Common myeloid progenitor, CD34-positive (primary cell): ENCODE data around the gene FAM83E.
"Not testable (repeated sequence)": the region's sequence is repeated elsewhere in the genome, so short reads cannot be mapped to it uniquely, and the experiment has no call there.

Experiments used
- CTCF ChIA-PET: fragments of 350-600 bp; sonication (Branson Sonifier 250); formaldehyde crosslinking; loops from one replicate; lab custom pipeline; 2021; ENCODE audit warnings: antibody characterized with exemption; lab: Charles Lee
- POLR2A ChIA-PET: fragments of 350-600 bp; sonication (Branson Sonifier 250); formaldehyde crosslinking; loops from one replicate; lab custom pipeline; 2021; ENCODE audit warnings: antibody characterized with exemption; lab: Charles Lee
- DNase-seq, 3 donors: peaks; one replicate each; pipeline versions ENCODE4 v3.0.0 to v3.0.0-alpha.2; 2013
- H3K27ac ChIP-seq, 2 experiments: 1 replicate in 1 of 2; 2 replicates in 1 of 2; pipeline ENCODE4 v1.7.0; 2013; ENCODE audit warnings: inconsistent platforms in 2 of 2, low read length in 2 of 2, mild to moderate bottlenecking in 2 of 2, low read depth in 1 of 2, moderate library complexity in 1 of 2; ENCODE audit not compliant: severe bottlenecking in 2 of 2, insufficient read depth in 1 of 2, poor library complexity in 1 of 2
- H3K27me3 ChIP-seq, 5 experiments: replicated peaks in 2 of 5; 1 replicate in 3 of 5; 2 replicates in 2 of 5; pipeline versions ENCODE4 v1.6.1 to v1.7.0; 2013; ENCODE audit warnings: low read length in 4 of 5, mild to moderate bottlenecking in 2 of 5, moderate library complexity in 2 of 5, inconsistent platforms in 1 of 5; ENCODE audit not compliant: insufficient read depth in 5 of 5, control insufficient read depth in 4 of 5
- H3K36me3 ChIP-seq, 4 experiments: 1 replicate in 2 of 4; 2 replicates in 2 of 4; pipeline versions ENCODE4 v1.6.1 to v1.7.0; 2013; ENCODE audit warnings: low read length in 3 of 4, control low read depth in 1 of 4, mild to moderate bottlenecking in 1 of 4; ENCODE audit not compliant: control insufficient read depth in 4 of 4, insufficient read depth in 4 of 4
- H3K4me1 ChIP-seq, 4 experiments: 1 replicate in 3 of 4; 2 replicates in 1 of 4; pipeline versions ENCODE4 v1.6.1 to v1.7.1; 2013; ENCODE audit warnings: low read length in 3 of 4, mild to moderate bottlenecking in 3 of 4, control low read depth in 1 of 4, inconsistent platforms in 1 of 4, moderate library complexity in 1 of 4; ENCODE audit not compliant: control insufficient read depth in 4 of 4, insufficient read depth in 4 of 4; ENCODE audit errors: control extremely low read depth in 1 of 4
- H3K4me3 ChIP-seq, 7 experiments: 1 replicate in 4 of 7; 2 replicates in 3 of 7; pipeline versions ENCODE4 v1.5.1 to v1.7.0; 2013; ENCODE audit warnings: mild to moderate bottlenecking in 7 of 7, low read length in 6 of 7, moderate library complexity in 6 of 7, inconsistent platforms in 2 of 7, low read depth in 2 of 7, control low read depth in 1 of 7; ENCODE audit not compliant: insufficient read depth in 4 of 7, control insufficient read depth in 1 of 7; ENCODE audit errors: extremely low read depth in 1 of 7
- H3K9me3 ChIP-seq, 5 experiments: 1 replicate in 4 of 5; 2 replicates in 1 of 5; pipeline versions ENCODE4 v1.6.1 to v1.7.1; 2013; ENCODE audit warnings: low read length in 4 of 5, mild to moderate bottlenecking in 2 of 5, inconsistent platforms in 1 of 5, low read depth in 1 of 5, moderate library complexity in 1 of 5; ENCODE audit not compliant: control insufficient read depth in 4 of 5, insufficient read depth in 2 of 5; ENCODE audit errors: control extremely low read depth in 1 of 5
- WGBS: methylation state at CpG from one replicate; pipeline ENCODE4 v1.1.5; 2013; ENCODE audit not compliant: insufficient coverage; 5-methylcytosine and 5-hydroxymethylcytosine counted together

FAM83E gene

GRCh38 chr19:48658483-48658882 lies 43.6 kb upstream of the FAM83E start:
- Histone ChIP-seq H3K27ac (no peak overlapping the region), H3K27me3 (no peaks in the 10 kb centered on the region), H3K36me3 (no peaks in the 10 kb centered on the region), H3K9me3 (no peaks in the 10 kb centered on the region), H3K4me1 (peaks cover 0 to 16% (median 13%) of the 10 kb centered on the region in 4 experiments), H3K4me3 (no peak overlapping the region)
- CTCF ChIA-PET: interaction anchor here (3.7 kb wide), 1 partner anchor 16 kb away, joined by 18 read pairs; no protein-coding TSS in a partner anchor
- no peak for DNase-seq
- POLR2A ChIA-PET: no interaction called here
- WGBS: 100% methylated on average over 2 of the region's 6 CpGs

- H3K36me3 ChIP-seq, DNase-seq, H3K27ac ChIP-seq, H3K9me3 ChIP-seq, H3K4me3 ChIP-seq, H3K27me3 ChIP-seq: not testable (repeated sequence)
- WGBS: 100% methylated on average over 1 of the region's 5 CpGs
- H3K4me1 ChIP-seq: peaks cover 0 to 21% (median 14%) of the 10 kb centered on the region in 4 experiments
- ChIA-PET CTCF (interaction anchor here (3.7 kb wide), 1 partner anchor 17 kb away, joined by 18 read pairs; no protein-coding TSS in a partner anchor), POLR2A (interaction anchor here (0.6 kb wide), 1 partner anchor 335 kb away, joined by 3 read pairs; the partner anchor contains the start of gene GYS1)
Measured at GRCh38 chr19:48657828-48658227, 43.0 kb upstream of the FAM83E start.

- Histone ChIP-seq H3K4me1 (peaks cover 0 to 26% (median 15%) of the 10 kb centered on the region in 4 experiments), H3K9me3 (no peaks in the 10 kb centered on the region), H3K27me3 (no peaks in the 10 kb centered on the region), H3K4me3 (no peak overlapping the region), H3K36me3 (no peaks in the 10 kb centered on the region), H3K27ac (no peak overlapping the region)
- WGBS: 87% methylated on average over 14 of the region's 16 CpGs
- no peak for DNase-seq
- POLR2A ChIA-PET: interaction anchor here (0.6 kb wide), 1 partner anchor 336 kb away, joined by 3 read pairs; the partner anchor contains the start of gene GYS1
- CTCF ChIA-PET: interaction anchor here (1.1 to 3.7 kb wide), 2 partner anchors 18 to 56 kb away, joined by 3 to 18 read pairs; no protein-coding TSS in a partner anchor
Measured at GRCh38 chr19:48656840-48657474, 42.1 kb upstream of the FAM83E start.

GRCh38 chr19:48654299-48655059 lies 39.6 kb upstream of the FAM83E start:
- WGBS: 71% methylated on average over 4 of the region's 11 CpGs
- no peaks in the 10 kb centered on the region for H3K27me3 ChIP-seq
- no peaks in the 10 kb centered on the region for H3K9me3 ChIP-seq
- peaks cover 0 to 21% (median 8%) of the 10 kb centered on the region in 4 experiments for H3K4me1 ChIP-seq
- no peak overlapping the region for H3K27ac ChIP-seq
- no peaks in the 10 kb centered on the region for H3K36me3 ChIP-seq
- ChIA-PET POLR2A (no interaction called here), CTCF (interaction anchor here (1.8 to 3.9 kb wide), 2 partner anchors 15 to 20 kb away, joined by 4 to 19 read pairs; no protein-coding TSS in a partner anchor)
- DNase-seq: no peak
- H3K4me3 ChIP-seq: no peak overlapping the region

GRCh38 chr19:48651683-48652048 lies 36.8 kb upstream of the FAM83E start:
- no peaks in the 10 kb centered on the region for H3K27me3 ChIP-seq
- no peaks in the 10 kb centered on the region for H3K9me3 ChIP-seq
- CTCF ChIA-PET: interaction anchor here (1.3 to 3.9 kb wide), 2 partner anchors 23 to 45 kb away, joined by 3 to 19 read pairs; partner anchors contain the start of gene FUT2
- H3K4me3 ChIP-seq: no peak overlapping the region
- 93% methylated on average over 4 of the region's 5 CpGs for WGBS
- POLR2A ChIA-PET: no interaction called here
- H3K36me3 ChIP-seq: no peaks in the 10 kb centered on the region
- H3K4me1 ChIP-seq: peaks cover 3 to 26% (median 10%) of the 10 kb centered on the region in 4 experiments
- DNase-seq: no peak
- H3K27ac ChIP-seq: no peak overlapping the region

GRCh38 chr19:48650974-48651682 lies 36.3 kb upstream of the FAM83E start:
- 89% methylated on average over 9 of the region's 12 CpGs for WGBS
- H3K27me3 ChIP-seq: no peaks in the 10 kb centered on the region
- ChIA-PET CTCF (interaction anchor here (1.3 to 3.9 kb wide), 2 partner anchors 24 to 45 kb away, joined by 3 to 19 read pairs; partner anchors contain the start of gene FUT2), POLR2A (interaction anchor here (0.6 kb wide), 1 partner anchor 1674 kb away, joined by 3 read pairs; no protein-coding TSS in a partner anchor)
- peaks cover 3 to 29% (median 11%) of the 10 kb centered on the region in 4 experiments for H3K4me1 ChIP-seq
- no peak overlapping the region for H3K4me3 ChIP-seq
- H3K36me3 ChIP-seq: no peaks in the 10 kb centered on the region
- no peaks in the 10 kb centered on the region for H3K9me3 ChIP-seq
- no peak overlapping the region for H3K27ac ChIP-seq
- no peak for DNase-seq
